Immature natural killer cell (primary cell): ENCODE measurements around the gene SEL1L3. TPM values are rescaled to one million over a fixed set of nuclear protein-coding genes. Genes with fewer than 3 reads are reported as not detected.
A peak's percentile ranks its signal among the peaks of the same experiment; 100 is the strongest.

Source experiments
- DNase-seq, 3 donors: peaks; one replicate each; pipeline ENCODE4 v3.0.0; 2022; ENCODE audit warnings: mixed read lengths in 1 of 3
- H3K27ac Mint-ChIP-seq, 6 donors: one replicate each; pipeline ENCODE4 v1.8.0; 2020; ENCODE audit warnings: mixed read lengths in 6 of 6, mild to moderate bottlenecking in 5 of 6, inconsistent platforms in 4 of 6, moderate library complexity in 3 of 6
- H3K27me3 Mint-ChIP-seq, 3 donors: one replicate each; pipeline ENCODE4 v1.8.0; 2020 to 2021; ENCODE audit warnings: low read depth in 3 of 3, mild to moderate bottlenecking in 3 of 3, mixed read lengths in 3 of 3, moderate library complexity in 3 of 3, inconsistent platforms in 1 of 3
- H3K36me3 Mint-ChIP-seq, 3 donors: one replicate each; pipeline ENCODE4 v1.8.0; 2020; ENCODE audit warnings: mixed read lengths in 3 of 3, inconsistent platforms in 2 of 3, mild to moderate bottlenecking in 2 of 3
- H3K4me1 Mint-ChIP-seq, 2 donors: one replicate each; pipeline ENCODE4 v1.8.0; 2020; ENCODE audit warnings: inconsistent platforms in 2 of 2, mild to moderate bottlenecking in 2 of 2, mixed read lengths in 2 of 2, moderate library complexity in 1 of 2
- H3K4me3 Mint-ChIP-seq, 5 donors: one replicate each; pipeline ENCODE4 v1.8.0; 2020; ENCODE audit warnings: mild to moderate bottlenecking in 5 of 5, mixed read lengths in 5 of 5, inconsistent platforms in 3 of 5, moderate library complexity in 3 of 5
- H3K9me3 Mint-ChIP-seq, 6 donors: one replicate each; pipeline ENCODE4 v1.8.0; 2020; ENCODE audit warnings: mild to moderate bottlenecking in 6 of 6, mixed read lengths in 6 of 6, inconsistent platforms in 4 of 6, moderate library complexity in 3 of 6
- polyA plus RNA-seq, 3 donors: library from polyadenylated mRNA; unstranded; fragments of 300-500 nt; fragmentation: Illumina TruSeq; gene quantifications; one replicate each; pipeline ENCODE4 v1.2.3, GENCODE V29; 2021

The SEL1L3 gene
- polyA plus RNA-seq, 3 donors from 2014 or later, result 17.1 to 58.8 (median 22.1) TPM

- Mint-ChIP-seq H3K4me3 (no peak overlapping the region), H3K9me3 (no peaks in the 10 kb centered on the region), H3K27ac (no peak overlapping the region), H3K27me3 (peaks cover 0 to 3% (median 0%) of the 10 kb centered on the region in 3 donors), H3K4me1 (peaks cover 22 to 40% of the 10 kb centered on the region in 2 donors), H3K36me3 (peaks cover 7 to 32% (median 20%) of the 10 kb centered on the region in 3 donors)
- DNase-seq, result no peak
These were observed 28.2 kb downstream of the SEL1L3 start for GRCh38 chr4:25834411-25835107.

DNA sequence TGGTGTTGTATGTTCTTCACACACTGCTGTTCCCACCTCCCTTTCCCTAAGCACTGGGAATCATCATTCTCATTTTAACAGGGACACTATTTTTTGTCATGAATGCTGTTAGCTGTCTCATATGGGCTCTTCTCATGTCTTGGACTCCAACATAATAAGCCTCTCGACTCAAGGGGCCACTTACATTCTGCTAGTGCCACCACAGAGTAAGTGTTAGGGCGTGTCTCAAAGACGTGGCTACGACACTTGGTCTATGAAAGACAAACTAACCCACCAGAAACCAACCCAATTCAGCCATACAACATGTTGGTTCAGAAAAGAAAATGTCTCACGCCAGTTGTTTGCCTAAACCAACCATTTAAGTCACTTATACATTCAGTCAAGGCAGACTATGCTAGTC, 32.2 kb downstream of the SEL1L3 start:
- Mint-ChIP-seq H3K36me3 (peaks cover 17 to 42% (median 25%) of the 10 kb centered on the region in 3 donors), H3K27ac (peak overlapping the region in 3 of 6 donors; percentile 5 to 37 (median 35))

GRCh38 chr4:25827897-25828296, 34.9 kb downstream of the SEL1L3 start:
- no peak for DNase-seq
- no peaks in the 10 kb centered on the region for H3K9me3 Mint-ChIP-seq
- H3K27ac Mint-ChIP-seq, result no peak overlapping the region
- peaks cover 0 to 3% (median 1%) of the 10 kb centered on the region in 3 donors for H3K27me3 Mint-ChIP-seq
- H3K4me3 Mint-ChIP-seq, result no peak overlapping the region
- peaks cover 23 to 25% of the 10 kb centered on the region in 2 donors for H3K4me1 Mint-ChIP-seq
- peaks cover 16 to 30% (median 20%) of the 10 kb centered on the region in 3 donors for H3K36me3 Mint-ChIP-seq

More for the DNA sequence above, 32.2 kb downstream of the SEL1L3 start:
- Mint-ChIP-seq H3K4me1 (peaks cover 23 to 37% of the 10 kb centered on the region in 2 donors), H3K27me3 (peaks cover 0 to 3% (median 3%) of the 10 kb centered on the region in 3 donors), H3K9me3 (no peaks in the 10 kb centered on the region), H3K4me3 (peak overlapping the region in 4 of 5 donors; percentile 10 to 72 (median 24))
- no peak for DNase-seq

- peaks cover 23 to 25% of the 10 kb centered on the region in 2 donors for H3K4me1 Mint-ChIP-seq
- H3K4me3 Mint-ChIP-seq, result no peak overlapping the region
- H3K36me3 Mint-ChIP-seq, result peaks cover 13 to 25% (median 19%) of the 10 kb centered on the region in 3 donors
- no peak for DNase-seq
- no peaks in the 10 kb centered on the region for H3K9me3 Mint-ChIP-seq
- H3K27ac Mint-ChIP-seq, result peak overlapping the region in 1 of 6 donors; percentile 45
- peaks cover 0 to 3% (median 1%) of the 10 kb centered on the region in 3 donors for H3K27me3 Mint-ChIP-seq
These were observed 35.4 kb downstream of the SEL1L3 start for GRCh38 chr4:25827373-25827772.

DNA sequence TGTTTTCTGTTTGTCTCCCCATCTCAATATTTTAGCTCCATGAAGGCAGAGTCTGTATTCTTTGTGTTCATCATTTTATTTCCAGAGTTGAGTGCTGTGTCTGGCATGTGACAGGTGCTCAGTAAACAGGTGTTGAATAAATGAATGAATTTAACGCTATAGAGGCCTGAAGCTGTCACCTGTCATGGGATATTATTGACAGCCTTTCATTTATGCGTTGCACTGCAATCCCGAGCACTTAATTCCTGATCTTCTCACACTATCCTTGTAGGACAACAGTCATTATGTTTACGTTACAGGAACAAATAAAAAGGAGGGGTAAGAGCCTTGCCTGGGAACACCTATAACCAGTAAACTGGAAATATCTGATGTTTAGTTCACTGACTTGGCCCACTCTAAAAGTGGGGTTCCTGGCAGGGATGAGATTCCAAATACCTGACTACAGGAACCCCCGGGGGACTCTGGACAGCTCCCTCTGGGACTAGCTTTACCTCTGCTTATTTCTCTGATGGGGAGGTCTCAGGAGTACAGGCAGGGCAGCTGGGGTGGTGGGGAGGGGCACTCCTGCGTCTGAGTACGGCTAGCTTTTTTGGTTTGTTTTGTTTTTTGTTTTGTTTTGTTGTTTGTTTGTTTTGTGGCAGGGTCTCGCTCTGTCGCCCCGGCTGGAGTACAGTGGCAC, 36.6 kb downstream of the SEL1L3 start:
- no peak for DNase-seq
- Mint-ChIP-seq H3K27ac (peak overlapping the region in 1 of 6 donors; percentile 3), H3K27me3 (peaks cover 0 to 3% (median under 1%) of the 10 kb centered on the region in 3 donors), H3K4me1 (peaks cover 17 to 19% of the 10 kb centered on the region in 2 donors), H3K36me3 (peaks cover 17 to 20% (median 19%) of the 10 kb centered on the region in 3 donors), H3K4me3 (no peak overlapping the region), H3K9me3 (no peaks in the 10 kb centered on the region)

DNA sequence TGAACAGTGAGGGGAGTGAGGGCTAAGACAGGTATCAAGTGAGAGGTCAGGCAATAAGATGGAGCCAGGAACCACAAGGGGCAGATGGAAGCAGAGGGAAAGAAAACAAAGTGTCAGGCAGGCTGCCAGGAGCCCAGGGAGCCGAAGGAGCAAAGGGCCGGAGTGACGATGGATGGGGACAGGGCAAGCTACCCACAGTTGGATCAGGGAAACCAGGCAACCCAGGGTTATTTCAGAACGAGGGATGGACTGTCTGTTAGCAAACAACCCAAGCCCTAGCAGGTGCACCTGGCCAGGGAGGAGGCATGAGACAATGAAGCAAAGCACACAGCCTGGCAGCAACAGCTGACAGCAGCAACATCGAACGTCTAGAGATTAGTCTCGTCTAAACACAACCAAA, 39.2 kb downstream of the SEL1L3 start:
- peaks cover 0 to 3% (median 0%) of the 10 kb centered on the region in 3 donors for H3K27me3 Mint-ChIP-seq
- H3K27ac Mint-ChIP-seq, result no peak overlapping the region
- H3K4me3 Mint-ChIP-seq, result no peak overlapping the region
- no peaks in the 10 kb centered on the region for H3K9me3 Mint-ChIP-seq
- no peak for DNase-seq
- H3K36me3 Mint-ChIP-seq, result peaks cover 20 to 31% (median 29%) of the 10 kb centered on the region in 3 donors
- no peaks in the 10 kb centered on the region for H3K4me1 Mint-ChIP-seq

DNA sequence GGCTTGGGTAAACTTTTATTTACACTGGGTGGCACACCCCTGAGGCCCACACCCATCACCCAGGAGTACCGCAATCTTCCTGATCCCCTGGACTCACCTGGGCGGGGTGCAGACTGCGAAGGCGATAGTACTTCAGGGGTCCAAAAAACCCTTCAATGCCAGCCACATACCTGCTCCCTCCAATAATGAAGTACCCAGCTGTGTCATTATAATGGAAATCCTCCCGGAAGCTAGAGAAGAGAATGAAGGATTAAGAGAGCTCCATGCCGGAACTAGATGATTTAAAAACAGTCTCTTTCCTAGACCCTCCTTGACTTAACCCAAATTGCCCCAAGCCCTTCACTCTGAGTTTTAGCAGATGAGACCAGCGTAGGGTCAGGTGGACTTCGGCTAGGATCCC, 40.9 kb downstream of the SEL1L3 start:
- Mint-ChIP-seq H3K4me3 (no peak overlapping the region), H3K4me1 (no peaks in the 10 kb centered on the region), H3K36me3 (peaks cover 17 to 35% (median 23%) of the 10 kb centered on the region in 3 donors), H3K9me3 (no peaks in the 10 kb centered on the region), H3K27ac (no peak overlapping the region), H3K27me3 (no peaks in the 10 kb centered on the region)
- DNase-seq, result no peak

DNA sequence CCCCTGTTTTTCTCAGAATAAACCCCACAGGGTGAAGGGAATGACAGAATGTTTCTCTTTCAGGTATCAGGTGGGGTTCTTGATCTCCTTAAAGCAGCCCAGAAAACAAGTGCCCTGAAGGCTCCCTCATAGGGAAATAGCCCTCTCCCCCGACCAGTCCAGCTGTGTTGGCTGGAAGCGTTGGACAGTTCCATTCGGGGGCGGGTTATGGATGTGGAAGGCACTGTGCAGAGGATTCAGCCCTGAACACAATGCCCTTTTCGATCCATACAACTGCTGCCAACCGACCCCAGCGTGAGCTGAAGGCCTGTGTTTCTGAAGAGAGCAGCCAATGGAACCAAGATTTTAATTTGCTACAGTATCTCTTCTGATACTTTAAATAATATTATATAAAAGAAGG, 41.5 kb downstream of the SEL1L3 start:
- no peaks in the 10 kb centered on the region for H3K4me1 Mint-ChIP-seq

DNA sequence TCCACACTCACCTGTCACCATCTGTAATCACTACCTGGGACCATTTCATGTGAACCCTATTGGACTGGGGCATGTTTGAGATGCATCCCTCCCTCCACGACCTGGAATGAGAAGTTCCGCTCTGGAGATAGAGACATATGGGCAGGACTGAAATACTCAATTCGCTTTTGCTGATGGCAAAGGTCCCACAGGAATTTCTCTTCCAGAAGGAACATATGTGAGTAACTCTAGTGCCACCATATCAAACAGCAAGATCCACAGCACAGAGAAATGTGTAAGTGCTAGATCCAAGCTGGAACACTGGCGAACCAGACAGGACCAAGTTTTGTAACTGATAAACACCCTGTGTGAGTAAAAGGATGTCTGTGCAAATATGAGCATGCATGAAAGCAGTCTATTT, 43.9 kb downstream of the SEL1L3 start:
- peaks cover 28 to 53% (median 33%) of the 10 kb centered on the region in 3 donors for H3K36me3 Mint-ChIP-seq
- H3K4me1 Mint-ChIP-seq, result no peaks in the 10 kb centered on the region
- H3K27ac Mint-ChIP-seq, result no peak overlapping the region

More for the DNA sequence above, 41.5 kb downstream of the SEL1L3 start:
- no peak for DNase-seq
- no peak overlapping the region for H3K4me3 Mint-ChIP-seq
- no peaks in the 10 kb centered on the region for H3K27me3 Mint-ChIP-seq
- no peak overlapping the region for H3K27ac Mint-ChIP-seq
- peaks cover 21 to 42% (median 30%) of the 10 kb centered on the region in 3 donors for H3K36me3 Mint-ChIP-seq
- H3K9me3 Mint-ChIP-seq, result no peaks in the 10 kb centered on the region

DNA sequence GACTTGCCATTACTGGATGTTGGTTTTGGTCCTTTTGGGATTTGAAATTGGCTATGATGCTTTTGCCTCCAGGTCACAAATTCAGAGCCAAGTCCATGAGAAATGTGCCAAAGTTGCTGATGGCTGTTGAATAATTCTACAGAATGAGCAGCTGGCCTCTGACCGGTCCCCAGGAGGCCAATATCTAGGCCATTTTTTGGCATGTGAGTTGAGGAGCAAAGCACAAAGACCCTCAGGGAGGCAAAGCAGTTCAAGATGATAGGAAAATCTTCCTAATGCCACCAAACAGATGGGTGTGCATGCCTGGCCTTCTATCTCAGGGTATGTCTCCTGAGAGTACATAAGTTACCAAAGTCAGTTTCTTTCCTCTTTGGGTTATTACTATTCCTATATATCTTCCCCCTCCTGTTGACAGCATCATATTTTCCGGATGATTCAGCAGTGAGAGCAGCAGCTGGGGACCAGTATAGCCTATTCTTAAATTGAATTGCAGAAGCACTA, 44.4 kb downstream of the SEL1L3 start:
- H3K4me3 Mint-ChIP-seq, result no peak overlapping the region
- no peak overlapping the region for H3K27ac Mint-ChIP-seq
- H3K9me3 Mint-ChIP-seq, result no peaks in the 10 kb centered on the region
- H3K27me3 Mint-ChIP-seq, result no peaks in the 10 kb centered on the region
- no peaks in the 10 kb centered on the region for H3K4me1 Mint-ChIP-seq
- no peak for DNase-seq
- H3K36me3 Mint-ChIP-seq, result peaks cover 26 to 58% (median 34%) of the 10 kb centered on the region in 3 donors

More for the DNA sequence above, 43.9 kb downstream of the SEL1L3 start:
- Mint-ChIP-seq H3K9me3 (no peaks in the 10 kb centered on the region), H3K4me3 (no peak overlapping the region), H3K27me3 (no peaks in the 10 kb centered on the region)
- no peak for DNase-seq

DNA sequence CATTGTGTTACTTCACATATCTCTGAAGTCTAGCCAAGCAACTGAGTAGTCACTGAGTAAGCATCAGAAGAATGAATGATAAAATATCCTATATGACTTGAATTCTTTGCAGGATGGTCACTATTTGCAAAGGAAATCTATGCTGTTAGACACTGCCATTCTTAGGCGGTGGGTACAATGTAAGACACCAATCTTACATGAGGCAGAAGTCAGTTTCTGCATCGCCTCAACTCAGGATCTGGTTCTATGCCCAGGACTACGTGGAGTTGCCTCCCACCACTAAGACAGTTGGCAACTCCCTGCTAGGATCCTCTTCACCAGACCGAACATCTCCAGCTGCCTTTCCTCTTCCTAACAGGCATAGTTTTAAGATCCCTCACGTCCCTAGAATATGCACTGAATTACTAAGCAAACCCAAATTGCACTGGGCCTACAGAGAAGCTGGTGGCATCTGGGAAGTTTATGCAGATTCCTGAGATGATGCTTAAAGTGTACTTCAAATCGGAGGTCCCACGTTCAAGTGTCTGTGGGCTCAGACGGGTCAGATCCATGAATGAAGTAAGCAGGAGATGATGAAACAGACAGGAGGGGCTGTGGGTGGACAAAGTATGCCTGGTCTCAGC, 45.6 kb downstream of the SEL1L3 start:
- DNase-seq, result no peak
- Mint-ChIP-seq H3K36me3 (peaks cover 25 to 59% (median 33%) of the 10 kb centered on the region in 3 donors), H3K4me3 (no peak overlapping the region), H3K27ac (no peak overlapping the region), H3K9me3 (no peaks in the 10 kb centered on the region), H3K4me1 (no peaks in the 10 kb centered on the region), H3K27me3 (no peaks in the 10 kb centered on the region)

GRCh38 chr4:25816591-25817058, 46.2 kb downstream of the SEL1L3 start:
- no peak overlapping the region for H3K4me3 Mint-ChIP-seq
- peak overlapping the region in 2 of 6 donors; percentile 18 to 51 for H3K27ac Mint-ChIP-seq
- no peaks in the 10 kb centered on the region for H3K27me3 Mint-ChIP-seq
- DNase-seq, result no peak
- H3K4me1 Mint-ChIP-seq, result no peaks in the 10 kb centered on the region
- peaks cover 25 to 60% (median 30%) of the 10 kb centered on the region in 3 donors for H3K36me3 Mint-ChIP-seq
- H3K9me3 Mint-ChIP-seq, result no peaks in the 10 kb centered on the region

- no peak overlapping the region for H3K4me3 Mint-ChIP-seq
- H3K9me3 Mint-ChIP-seq, result no peaks in the 10 kb centered on the region
- DNase-seq, result no peak
- H3K27me3 Mint-ChIP-seq, result no peaks in the 10 kb centered on the region
- H3K4me1 Mint-ChIP-seq, result no peaks in the 10 kb centered on the region
- no peak overlapping the region for H3K27ac Mint-ChIP-seq
- peaks cover 30 to 67% (median 30%) of the 10 kb centered on the region in 3 donors for H3K36me3 Mint-ChIP-seq
These were observed 47.2 kb downstream of the SEL1L3 start for GRCh38 chr4:25815586-25815985.
